ENCODE data around the gene OPA3. TPM values are rescaled to one million over a fixed set of nuclear protein-coding genes. Genes with fewer than 3 reads are reported as not detected.

Gene OPA3
- total and polyA plus RNA-seq, 2 donors (not counting 1 experiment from before 2014, with no cell fraction given) = 7.3 to 11.2 TPM

GRCh38 chr19:45517238-45517637, 67.4 kb downstream of the OPA3 start:
- H3K4me2 ChIP-seq (replicated peaks; ENCODE audit: low read depth, low read length, poor library complexity, severe bottlenecking) = no peak overlapping the region
- Mint-ChIP-seq H3K27me3 (no peaks in the 10 kb centered on the region), H3K4me3 (no peak overlapping the region), H3K9me3 (ENCODE audit: insufficient read depth) (no peaks in the 10 kb centered on the region), H3K27ac (peak overlapping the region; percentile 59), H3K4me1 (peaks cover 45% of the 10 kb centered on the region)
- H3K27me3 ChIP-seq (replicated peaks in 1 of 4; ENCODE audit: control extremely low read depth in 1 of 4, control insufficient read depth in 3 of 4, insufficient read depth in 4 of 4, low read length in 3 of 4) = no peaks in the 10 kb centered on the region
- POLR2A ChIA-PET = interaction anchor here (0.7 kb wide), 1 partner anchor 77 kb away, joined by 3 read pairs; no protein-coding TSS in a partner anchor
- peaks cover 41% of the 10 kb centered on the region for H3K79me2 ChIP-seq (ENCODE audit: control insufficient read depth, insufficient read depth, low read length)
- no peaks in the 10 kb centered on the region for H3K9me3 ChIP-seq (ENCODE audit: control extremely low read depth in 1 of 3, control insufficient read depth in 2 of 3, insufficient read depth in 1 of 3, low read length in 2 of 3)
- WGBS (ENCODE audit: insufficient coverage) = 81% methylated on average over 6 of the region's 7 CpGs
- no peak for ATAC-seq (ENCODE audit: low read depth)
- no peak overlapping the region for H2AFZ ChIP-seq (ENCODE audit: insufficient read depth, low read depth, low read length, poor library complexity, severe bottlenecking)
- no peak overlapping the region for H3K27ac ChIP-seq (ENCODE audit: low read length in 2 of 2)
- no peak overlapping the region for H3K9ac ChIP-seq (ENCODE audit: low read length)
- H4K20me1 ChIP-seq (ENCODE audit: control insufficient read depth, insufficient read depth, low read length, poor library complexity, severe bottlenecking) = peaks cover 53% of the 10 kb centered on the region
- TF ChIP-seq EZH2 (IDR thresholded peaks at IDR 0.05; ENCODE audit: borderline replicate concordance, insufficient read depth, low read depth, low read length, poor library complexity, severe bottlenecking) = no peak
- TF ChIP-seq, protein P1, sequence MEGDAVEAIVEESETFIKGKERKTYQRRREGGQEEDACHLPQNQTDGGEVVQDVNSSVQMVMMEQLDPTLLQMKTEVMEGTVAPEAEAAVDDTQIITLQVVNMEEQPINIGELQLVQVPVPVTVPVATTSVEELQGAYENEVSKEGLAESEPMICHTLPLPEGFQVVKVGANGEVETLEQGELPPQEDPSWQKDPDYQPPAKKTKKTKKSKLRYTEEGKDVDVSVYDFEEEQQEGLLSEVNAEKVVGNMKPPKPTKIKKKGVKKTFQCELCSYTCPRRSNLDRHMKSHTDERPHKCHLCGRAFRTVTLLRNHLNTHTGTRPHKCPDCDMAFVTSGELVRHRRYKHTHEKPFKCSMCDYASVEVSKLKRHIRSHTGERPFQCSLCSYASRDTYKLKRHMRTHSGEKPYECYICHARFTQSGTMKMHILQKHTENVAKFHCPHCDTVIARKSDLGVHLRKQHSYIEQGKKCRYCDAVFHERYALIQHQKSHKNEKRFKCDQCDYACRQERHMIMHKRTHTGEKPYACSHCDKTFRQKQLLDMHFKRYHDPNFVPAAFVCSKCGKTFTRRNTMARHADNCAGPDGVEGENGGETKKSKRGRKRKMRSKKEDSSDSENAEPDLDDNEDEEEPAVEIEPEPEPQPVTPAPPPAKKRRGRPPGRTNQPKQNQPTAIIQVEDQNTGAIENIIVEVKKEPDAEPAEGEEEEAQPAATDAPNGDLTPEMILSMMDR (IDR thresholded peaks at IDR 0.05) = no peak
- peaks cover 0 to 35% of the 10 kb centered on the region in 2 experiments for H3K36me3 ChIP-seq (replicated peaks in 1 of 2; ENCODE audit: control extremely low read depth in 1 of 2, control insufficient read depth in 1 of 2, extremely low read depth in 1 of 2, insufficient read depth in 2 of 2, low read length in 1 of 2)
- DNase-seq = no peak
- no peak overlapping the region for H3K4me3 ChIP-seq (ENCODE audit: control extremely low read depth in 1 of 5, extremely low read depth in 1 of 5, insufficient read depth in 1 of 5, low read depth in 2 of 5, low read length in 4 of 5)
- intact Hi-C loops (cut with micrococcal nuclease) = no loop called here
- CTCF ChIA-PET = interaction anchor here (0.5 kb wide), 1 partner anchor 26 kb away, joined by 3 read pairs; no protein-coding TSS in a partner anchor
- peaks cover 41 to 43% of the 10 kb centered on the region in 2 donors for H3K4me1 ChIP-seq (ENCODE audit: control insufficient read depth in 2 of 2, insufficient read depth in 2 of 2, low read length in 2 of 2)

DNA sequence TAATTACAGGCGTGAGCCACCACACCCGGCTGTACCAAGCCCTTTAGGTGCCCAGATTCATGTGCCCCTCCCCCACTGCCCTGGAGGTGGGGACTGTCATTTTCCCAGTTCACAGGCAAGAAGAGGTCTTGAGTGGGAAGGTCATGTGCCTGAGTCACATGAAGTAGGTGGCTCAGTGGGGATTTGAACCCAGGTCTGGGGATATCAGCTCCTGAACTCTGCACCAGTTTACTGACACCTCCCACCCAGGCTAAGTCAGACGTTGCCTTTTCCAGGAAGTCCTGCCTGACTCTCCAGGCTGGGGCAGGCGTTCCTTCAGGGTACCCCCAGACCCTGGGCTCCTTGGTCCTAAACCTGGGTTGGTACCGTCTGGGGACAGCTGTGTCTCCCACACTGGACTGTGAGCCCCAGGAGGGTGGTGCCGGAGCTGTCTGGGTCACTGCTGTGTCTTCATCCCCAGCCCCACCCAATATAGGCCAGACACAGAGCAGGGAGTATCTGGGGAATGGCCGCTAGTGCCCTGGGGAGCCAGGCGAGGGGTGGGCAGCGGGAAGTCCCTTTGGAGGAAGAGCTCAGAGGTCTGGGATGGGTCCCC, 68.7 kb downstream of the OPA3 start:
- H3K4me3 Mint-ChIP-seq = peak overlapping the region; percentile 74
- Histone ChIP-seq H4K20me1 (ENCODE audit: control insufficient read depth, insufficient read depth, low read length, poor library complexity, severe bottlenecking) (peaks cover 48% of the 10 kb centered on the region), H2AFZ (ENCODE audit: insufficient read depth, low read depth, low read length, poor library complexity, severe bottlenecking) (no peak overlapping the region), H3K4me2 (replicated peaks; ENCODE audit: low read depth, low read length, poor library complexity, severe bottlenecking) (peak overlapping the region; percentile 67), H3K27me3 (replicated peaks in 1 of 4; ENCODE audit: control extremely low read depth in 1 of 4, control insufficient read depth in 3 of 4, insufficient read depth in 4 of 4, low read length in 3 of 4) (no peaks in the 10 kb centered on the region), H3K9ac (ENCODE audit: low read length) (no peak overlapping the region), H3K36me3 (replicated peaks in 1 of 2; ENCODE audit: control extremely low read depth in 1 of 2, control insufficient read depth in 1 of 2, extremely low read depth in 1 of 2, insufficient read depth in 2 of 2, low read length in 1 of 2) (peaks cover 0 to 24% of the 10 kb centered on the region in 2 experiments), H3K27ac (ENCODE audit: low read length in 2 of 2) (peak overlapping the region; percentile 76 to 91), H3K4me3 (ENCODE audit: control extremely low read depth in 1 of 5, extremely low read depth in 1 of 5, insufficient read depth in 1 of 5, low read depth in 2 of 5, low read length in 4 of 5) (peak overlapping the region in 1 of 5 experiments; percentile 26), H3K9me3 (ENCODE audit: control extremely low read depth in 1 of 3, control insufficient read depth in 2 of 3, insufficient read depth in 1 of 3, low read length in 2 of 3) (no peaks in the 10 kb centered on the region), H3K79me2 (ENCODE audit: control insufficient read depth, insufficient read depth, low read length) (peaks cover 55% of the 10 kb centered on the region), H3K4me1 (ENCODE audit: control insufficient read depth in 2 of 2, insufficient read depth in 2 of 2, low read length in 2 of 2) (peaks cover 55 to 56% of the 10 kb centered on the region in 2 donors)
- peak overlapping the region; percentile 87 for H3K27ac Mint-ChIP-seq
- peaks cover 57% of the 10 kb centered on the region for H3K4me1 Mint-ChIP-seq
- ATAC-seq (ENCODE audit: low read depth) (no peak), DNase-seq (peak; percentile 49)
- CTCF ChIA-PET = interaction anchor here (1.0 to 2.4 kb wide), 11 partner anchors 8 to 166 kb away, joined by 3 to 14 read pairs (median 7); partner anchors contain the start of genes RTN2 and VASP
- POLR2A ChIA-PET = interaction anchor here (0.6 to 0.8 kb wide), 4 partner anchors 15 to 49 kb away, joined by 3 to 4 read pairs (median 3); partner anchors contain the start of gene PPM1N
- H3K27me3 Mint-ChIP-seq = no peaks in the 10 kb centered on the region
- TF ChIP-seq, protein P1 (IDR thresholded peaks at IDR 0.05) = no peak
- no peak for TF ChIP-seq EZH2 (IDR thresholded peaks at IDR 0.05; ENCODE audit: borderline replicate concordance, insufficient read depth, low read depth, low read length, poor library complexity, severe bottlenecking)
- 56% methylated on average over 7 of the region's 9 CpGs for whole genome bisulfite sequencing (ENCODE audit: insufficient coverage)
- no peaks in the 10 kb centered on the region for H3K9me3 Mint-ChIP-seq (ENCODE audit: insufficient read depth)
- intact Hi-C loops (cut with micrococcal nuclease) = loop anchor here (1.0 kb wide), 1 partner anchor 9 kb away; the partner anchor contains the start of gene VASP

Measured in B cell (primary cell).